Keratinocyte (primary cell): ENCODE results near the gene ST8SIA4. TPM values are rescaled to one million over a fixed set of nuclear protein-coding genes. Genes with fewer than 3 reads are reported as not detected.

Experiments
- DNase-seq: peaks from one replicate; pipeline ENCODE4 v3.0.0-alpha.2; 2011; ENCODE audit warnings: low read depth, missing footprints, low spot score
- FAIRE-seq: peaks from 2 replicates; lab custom pipeline; 2011; peaks lifted over from hg19 to GRCh38; lab: Jason Lieb, UNC
- H2AFZ ChIP-seq: 2 replicates; pipeline ENCODE4 v1.6.0; 2012; ENCODE audit warnings: low read length, control low read depth, inconsistent platforms; ENCODE audit not compliant: control insufficient read depth
- H3K27ac ChIP-seq: 2 replicates; pipeline ENCODE4 v1.5.1; 2011; ENCODE audit warnings: low read length; ENCODE audit not compliant: control insufficient read depth, insufficient read depth
- H3K27me3 ChIP-seq: 3 replicates; pipeline ENCODE4 v1.6.0; 2011; ENCODE audit warnings: low read length; ENCODE audit not compliant: control insufficient read depth, insufficient read depth; ENCODE audit errors: extremely low read depth
- H3K36me3 ChIP-seq, 2 experiments: 2 replicates in 1 of 2; 3 replicates in 1 of 2; pipeline ENCODE4 v1.5.1; 2011; ENCODE audit warnings: low read length in 2 of 2, mild to moderate bottlenecking in 1 of 2; ENCODE audit not compliant: control insufficient read depth in 2 of 2, insufficient read depth in 2 of 2; ENCODE audit errors: extremely low read depth in 1 of 2
- H3K4me1 ChIP-seq: 3 replicates; pipeline ENCODE4 v1.5.1; 2011; ENCODE audit warnings: low read length; ENCODE audit not compliant: control insufficient read depth, insufficient read depth; ENCODE audit errors: extremely low read depth
- H3K4me2 ChIP-seq: 3 replicates; pipeline ENCODE4 v1.6.0; 2011; ENCODE audit warnings: low read depth, low read length; ENCODE audit not compliant: control insufficient read depth, insufficient read depth; ENCODE audit errors: extremely low read depth
- H3K4me3 ChIP-seq, 3 experiments: fragments of 200-600 bp in 1 of 3; sonication (generic) in 1 of 3; 2 replicates in 2 of 3; 3 replicates in 1 of 3; pipeline ENCODE4 v1.5.1; 2011 to 2016; ENCODE audit warnings: low read length in 3 of 3, mild to moderate bottlenecking in 3 of 3, control low read depth in 2 of 3, inconsistent platforms in 1 of 3, low read depth in 1 of 3, mixed read lengths in 1 of 3, mixed run types in 1 of 3, moderate library complexity in 1 of 3; ENCODE audit not compliant: control insufficient read depth in 2 of 3, insufficient read depth in 2 of 3; ENCODE audit errors: extremely low read depth in 1 of 3
- H3K79me2 ChIP-seq: 2 replicates; pipeline ENCODE4 v1.6.0; 2012; ENCODE audit warnings: low read length; ENCODE audit not compliant: control insufficient read depth, insufficient read depth
- H3K9ac ChIP-seq: 3 replicates; pipeline ENCODE4 v1.6.0; 2011; ENCODE audit warnings: low read length; ENCODE audit not compliant: control insufficient read depth, insufficient read depth; ENCODE audit errors: extremely low read depth
- H3K9me1 ChIP-seq: 3 replicates; pipeline ENCODE4 v1.6.0; 2011; ENCODE audit warnings: low read length; ENCODE audit not compliant: control insufficient read depth, insufficient read depth; ENCODE audit errors: extremely low read depth
- H3K9me3 ChIP-seq: 2 replicates; pipeline ENCODE4 v1.5.1; 2012; ENCODE audit warnings: low read depth, low read length; ENCODE audit not compliant: control insufficient read depth
- H4K20me1 ChIP-seq: 3 replicates; pipeline ENCODE4 v1.6.0; 2011; ENCODE audit warnings: low read length; ENCODE audit not compliant: control insufficient read depth, insufficient read depth; ENCODE audit errors: extremely low read depth
- EZH2 ChIP-seq: IDR thresholded peaks from one replicate; pipeline ENCODE4 v1.6.1; 2012; ENCODE audit warnings: inconsistent platforms, mild to moderate bottlenecking, low read length, moderate library complexity
- dilution Hi-C: fragments of 300-500 bp; cut with MboI; formaldehyde crosslinking; loops from one replicate; pipeline ENCODE4 v1.7.0; 2020; ENCODE audit warnings: low sequenced_read_pairs; ENCODE audit not compliant: extremely low pct_ligation_motif_present
- polyA plus RNA-seq, 5 experiments: library from polyadenylated mRNA; depleted of rRNA in 3 of 5; stranded (reverse) in 3 of 5; stranded (forward) in 1 of 5; unstranded in 1 of 5; fragments of >200 nt; gene quantifications; 1 replicate in 1 of 5; 2 replicates in 3 of 5; 3 replicates in 1 of 5; pipeline versions ENCODE4 v1.2.1 to v1.2.3, GENCODE V29; 2011 to 2012; ENCODE audit warnings: missing spikeins in 2 of 5, low read depth in 1 of 5, low replicate concordance in 1 of 5
- TF ChIP-seq, protein P1 (sequence below), 3 experiments: IDR thresholded peaks in 1 of 3; conservative IDR thresholded peaks in 1 of 3; optimal IDR thresholded peaks in 1 of 3; 2 replicates in 2 of 3; 3 replicates in 1 of 3; pipeline versions ENCODE3 to v1.5.1; 2011; ENCODE audit warnings: low read length in 3 of 3, mild to moderate bottlenecking in 3 of 3, moderate library complexity in 2 of 3, control low read depth in 1 of 3, inconsistent platforms in 1 of 3; ENCODE audit not compliant: insufficient read depth in 2 of 3; ENCODE audit errors: extremely low read depth in 1 of 3

The ST8SIA4 gene
- polyA plus RNA-seq, 1 donor (not counting 4 experiments of a cell fraction or from before 2014, with no cell fraction given): 0.43 TPM

DNA sequence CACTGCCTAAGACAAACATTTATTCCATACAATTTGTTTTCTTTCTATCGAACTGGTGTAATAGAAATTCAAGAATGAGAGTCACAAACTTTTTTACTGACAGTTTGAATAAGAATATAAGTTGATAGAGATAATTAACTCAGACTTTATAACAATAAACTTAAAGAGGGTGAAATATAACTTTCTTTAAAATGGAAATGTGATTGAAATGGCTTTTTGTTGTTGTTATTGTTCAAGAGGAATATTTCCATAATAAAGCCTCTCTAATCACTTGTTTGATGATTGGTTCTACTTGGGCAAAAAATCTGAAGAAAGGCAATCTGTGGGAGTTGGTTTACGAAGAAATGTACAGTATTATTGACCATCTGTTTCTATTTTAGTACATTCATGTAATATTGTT lies 79.3 kb downstream of the ST8SIA4 start:
- Histone ChIP-seq H3K27me3 (no peaks in the 10 kb centered on the region), H3K4me1 (peaks cover 17% of the 10 kb centered on the region), H3K36me3 (no peaks in the 10 kb centered on the region), H2AFZ (no peak overlapping the region), H3K4me3 (no peak overlapping the region), H3K9me3 (no peaks in the 10 kb centered on the region), H3K9ac (no peak overlapping the region), H3K27ac (no peak overlapping the region), H3K4me2 (no peak overlapping the region), H3K9me1 (no peaks in the 10 kb centered on the region), H4K20me1 (no peaks in the 10 kb centered on the region), H3K79me2 (no peaks in the 10 kb centered on the region)
- dilution Hi-C loops: no loop called here
- FAIRE-seq: no peak
- no peak for DNase-seq
- no peak for TF ChIP-seq EZH2

DNA sequence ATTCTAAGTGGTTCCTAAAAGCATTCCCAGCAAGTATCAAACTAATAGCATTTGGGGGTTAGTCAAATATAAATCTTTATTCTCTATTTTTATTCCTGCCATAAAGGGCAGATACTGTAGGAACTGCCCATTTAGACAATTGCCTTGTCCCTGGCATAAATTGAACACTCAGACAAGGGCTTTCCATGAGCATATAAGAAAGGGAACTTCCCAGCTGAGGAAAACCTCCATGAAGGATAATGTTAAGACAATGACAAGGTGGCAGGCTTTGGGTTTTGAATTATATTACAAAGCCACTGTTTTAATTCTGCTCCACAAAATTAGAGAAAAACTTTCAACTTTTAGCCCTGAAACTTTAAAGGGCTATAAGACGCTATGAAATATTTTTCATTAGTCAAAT lies 81.3 kb downstream of the ST8SIA4 start:
- Histone ChIP-seq H3K4me3 (no peak overlapping the region), H3K79me2 (no peaks in the 10 kb centered on the region), H2AFZ (no peak overlapping the region), H3K27ac (no peak overlapping the region), H3K9me1 (no peaks in the 10 kb centered on the region), H3K27me3 (no peaks in the 10 kb centered on the region), H3K9me3 (no peaks in the 10 kb centered on the region), H3K4me2 (no peak overlapping the region), H3K36me3 (no peaks in the 10 kb centered on the region), H3K9ac (no peak overlapping the region), H4K20me1 (no peaks in the 10 kb centered on the region), H3K4me1 (no peaks in the 10 kb centered on the region)
- DNase-seq (no peak), FAIRE-seq (no peak)
- dilution Hi-C loops: no loop called here
- no peak for TF ChIP-seq EZH2
- TF ChIP-seq, protein P1, sequence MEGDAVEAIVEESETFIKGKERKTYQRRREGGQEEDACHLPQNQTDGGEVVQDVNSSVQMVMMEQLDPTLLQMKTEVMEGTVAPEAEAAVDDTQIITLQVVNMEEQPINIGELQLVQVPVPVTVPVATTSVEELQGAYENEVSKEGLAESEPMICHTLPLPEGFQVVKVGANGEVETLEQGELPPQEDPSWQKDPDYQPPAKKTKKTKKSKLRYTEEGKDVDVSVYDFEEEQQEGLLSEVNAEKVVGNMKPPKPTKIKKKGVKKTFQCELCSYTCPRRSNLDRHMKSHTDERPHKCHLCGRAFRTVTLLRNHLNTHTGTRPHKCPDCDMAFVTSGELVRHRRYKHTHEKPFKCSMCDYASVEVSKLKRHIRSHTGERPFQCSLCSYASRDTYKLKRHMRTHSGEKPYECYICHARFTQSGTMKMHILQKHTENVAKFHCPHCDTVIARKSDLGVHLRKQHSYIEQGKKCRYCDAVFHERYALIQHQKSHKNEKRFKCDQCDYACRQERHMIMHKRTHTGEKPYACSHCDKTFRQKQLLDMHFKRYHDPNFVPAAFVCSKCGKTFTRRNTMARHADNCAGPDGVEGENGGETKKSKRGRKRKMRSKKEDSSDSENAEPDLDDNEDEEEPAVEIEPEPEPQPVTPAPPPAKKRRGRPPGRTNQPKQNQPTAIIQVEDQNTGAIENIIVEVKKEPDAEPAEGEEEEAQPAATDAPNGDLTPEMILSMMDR (optimal IDR thresholded peaks at IDR 0.05 in 1 of 3, IDR thresholded peaks at IDR 0.05 in 1 of 3, conservative IDR thresholded peaks at IDR 0.05 in 1 of 3; ENCODE audit: extremely low read depth in 1 of 3, insufficient read depth in 2 of 3, low read length in 3 of 3): no peak

DNA sequence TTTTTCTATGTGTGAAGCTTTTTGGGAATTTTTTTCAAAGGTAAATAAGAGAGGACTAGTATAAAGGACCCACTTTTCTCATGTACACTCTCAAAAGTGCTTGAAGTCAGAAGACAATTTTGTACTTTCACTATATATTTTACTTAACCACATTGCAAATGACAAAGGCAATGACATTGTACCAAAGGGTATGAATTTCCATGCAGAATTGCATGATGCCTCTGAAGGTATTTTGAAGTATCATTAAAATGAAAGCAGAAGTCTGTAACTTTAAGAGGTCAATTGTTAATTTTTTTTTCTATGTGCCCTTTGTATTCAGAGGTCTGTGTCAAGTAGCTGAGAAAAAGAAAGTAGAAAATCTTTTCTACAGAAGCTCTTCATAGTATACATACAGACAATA lies 84.7 kb downstream of the ST8SIA4 start:
- Histone ChIP-seq H3K27ac (no peak overlapping the region), H3K9me1 (no peaks in the 10 kb centered on the region), H3K4me3 (no peak overlapping the region), H2AFZ (no peak overlapping the region), H3K4me1 (no peaks in the 10 kb centered on the region), H3K4me2 (no peak overlapping the region), H3K36me3 (no peaks in the 10 kb centered on the region), H3K9ac (no peak overlapping the region), H3K9me3 (no peaks in the 10 kb centered on the region), H4K20me1 (no peaks in the 10 kb centered on the region), H3K27me3 (no peaks in the 10 kb centered on the region), H3K79me2 (no peaks in the 10 kb centered on the region)
- FAIRE-seq (no peak), DNase-seq (no peak)
- dilution Hi-C loops: no loop called here
- TF ChIP-seq, protein P1 (optimal IDR thresholded peaks at IDR 0.05 in 1 of 3, IDR thresholded peaks at IDR 0.05 in 1 of 3, conservative IDR thresholded peaks at IDR 0.05 in 1 of 3; ENCODE audit: extremely low read depth in 1 of 3, insufficient read depth in 2 of 3, low read length in 3 of 3): no peak
- TF ChIP-seq EZH2: no peak
